GM12875 (cell line): Measurements from ENCODE around the gene SNX32.

Source experiments
- H3K4me3 ChIP-seq: one replicate; pipeline ENCODE4 v1.5.1; 2011; ENCODE audit warnings: low read depth, low read length, control low read depth
- CTCF ChIP-seq: IDR thresholded peaks from 2 replicates; pipeline ENCODE4 v1.5.1; 2011; ENCODE audit warnings: low read depth, mild to moderate bottlenecking, control low read depth, inconsistent platforms, low read length, moderate library complexity, borderline replicate concordance; ENCODE audit not compliant: insufficient read depth

SNX32 gene

GRCh38 chr11:65788821-65789220 lies 44.9 kb upstream of the SNX32 start:
- TF ChIP-seq CTCF = no peak
- no peak overlapping the region for H3K4me3 ChIP-seq

GRCh38 chr11:65789230-65790103 lies 44.3 kb upstream of the SNX32 start:
- H3K4me3 ChIP-seq = no peak overlapping the region
- TF ChIP-seq CTCF = no peak

GRCh38 chr11:65790104-65790901 lies 43.5 kb upstream of the SNX32 start:
- no peak for TF ChIP-seq CTCF
- no peak overlapping the region for H3K4me3 ChIP-seq

- TF ChIP-seq CTCF = no peak
- no peak overlapping the region for H3K4me3 ChIP-seq
Observed at GRCh38 chr11:65790902-65791650, 42.7 kb upstream of the SNX32 start.

GRCh38 chr11:65791719-65792213 lies 42.0 kb upstream of the SNX32 start:
- no peak overlapping the region for H3K4me3 ChIP-seq
- no peak for TF ChIP-seq CTCF

- no peak overlapping the region for H3K4me3 ChIP-seq
- TF ChIP-seq CTCF = no peak
Observed at GRCh38 chr11:65792456-65792855, 41.3 kb upstream of the SNX32 start.
